GM23248 (cell line): Measurements from ENCODE around the gene NPAS3.

Experiments used
- EZH2 ChIP-seq: fragments of 200-600 bp; sonication (generic); IDR thresholded peaks from 2 replicates; pipeline ENCODE4 v1.6.1; 2018; ENCODE audit warnings: antibody characterized with exemption, mild to moderate bottlenecking; ENCODE audit not compliant: insufficient read depth, poor library complexity, severe bottlenecking
- EZH2phosphoT487 ChIP-seq: fragments of 200-600 bp; sonication (generic); IDR thresholded peaks from 2 replicates; pipeline ENCODE4 v1.6.1; 2018; ENCODE audit warnings: antibody characterized with exemption, moderate library complexity, mild to moderate bottlenecking, low read depth; ENCODE audit not compliant: insufficient read depth

DNA sequence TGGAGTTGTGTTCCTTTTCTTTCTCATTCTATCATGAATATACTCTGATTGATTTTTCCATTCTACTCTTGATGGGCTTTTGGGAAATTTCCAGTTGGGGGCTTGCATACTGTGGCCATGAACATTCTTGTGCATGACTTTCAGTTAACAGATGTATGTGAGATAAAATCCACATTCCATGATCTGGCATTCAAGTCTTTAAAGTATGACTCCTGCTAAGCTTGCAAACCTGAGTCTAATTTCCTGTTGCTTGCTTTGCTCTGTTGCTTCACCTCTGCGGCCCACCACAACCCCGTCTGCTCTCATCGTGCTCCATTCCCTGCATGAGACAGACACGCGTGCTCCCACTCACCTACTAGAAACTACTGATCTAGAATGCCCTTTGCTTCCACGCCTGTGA is 24.3 kb upstream of the NPAS3 start:
- no peak for TF ChIP-seq EZH2phosphoT487
- TF ChIP-seq EZH2 = no peak
